K562 (cell line): ENCODE results near the gene ITSN2. TPM values are rescaled to one million over a fixed set of nuclear protein-coding genes. Genes with fewer than 3 reads are reported as not detected.

Experiments used
- TEAD1 ChIP-seq, 2 experiments: fragments of 450-650 bp in 1 of 2; sonication (generic) in 1 of 2; formaldehyde crosslinking; IDR thresholded peaks; 2 replicates each; pipeline versions ENCODE4 v1.4.0 to v1.8.0; 2020 to 2022; ENCODE audit warnings: mild to moderate bottlenecking in 2 of 2, missing genetic modification reagents in 1 of 2
- polyA plus RNA-seq, 8 experiments: library from polyadenylated mRNA; depleted of rRNA in 4 of 8; stranded (reverse) in 5 of 8; unstranded in 3 of 8; fragments of >200 nt; fragmentation: Nextera tagmentation in 2 of 8; fragmentation: Illumina TruSeq in 1 of 8; extraction: Ambion mirVana in 2 of 8; extraction: Trizol in 1 of 8; gene quantifications; 2 replicates each; pipeline versions ENCODE4 v1.2.1 to v1.2.3, GENCODE V29; 2011 to 2014; ENCODE audit warnings: inconsistent platforms in 1 of 8, missing spikeins in 1 of 8
- total RNA-seq, 7 experiments: library from RNA; depleted of rRNA in 6 of 7; stranded (reverse); fragments of >200 nt in 6 of 7; fragmentation: Illumina TruSeq in 2 of 7; extraction: Trizol in 2 of 7; gene quantifications; 2 replicates each; pipeline versions ENCODE4 v1.2.1 to v1.2.3, GENCODE V29; 2011 to 2021; ENCODE audit warnings: low replicate concordance in 1 of 7
- TF ChIP-seq, protein P1 (sequence below): fragments of 450-650 bp; IDR thresholded peaks from 2 replicates; pipeline ENCODE4 v1.6.1; 2016; ENCODE audit warnings: mild to moderate bottlenecking, moderate library complexity

Gene ITSN2
- total and polyA plus RNA-seq, 9 of the 15 experiments (the other 6 are each of a cell fraction or from before 2014, with no cell fraction given): 6.6 to 19.9 (median 15.2) TPM

DNA sequence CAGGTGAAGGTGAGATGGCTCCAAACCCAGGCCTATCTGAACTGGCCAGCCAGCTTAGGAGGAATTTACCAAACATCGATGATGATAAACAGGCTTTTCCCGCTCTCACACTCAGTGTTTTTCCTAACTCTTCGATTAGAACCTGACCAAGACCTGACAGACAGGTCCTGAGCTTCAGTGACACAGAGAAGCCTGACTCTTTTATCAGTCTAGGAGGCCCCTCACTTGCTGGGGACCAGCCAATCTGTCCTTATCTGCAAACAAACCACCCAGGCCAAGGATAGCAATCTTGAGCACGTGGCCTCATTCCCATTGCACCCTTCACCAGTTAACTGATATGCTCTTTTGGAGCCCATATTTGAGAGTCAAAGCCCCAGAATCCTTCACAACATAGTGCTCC, 1.9 kb upstream of the ITSN2 start (continued):
- TF ChIP-seq, protein P1, sequence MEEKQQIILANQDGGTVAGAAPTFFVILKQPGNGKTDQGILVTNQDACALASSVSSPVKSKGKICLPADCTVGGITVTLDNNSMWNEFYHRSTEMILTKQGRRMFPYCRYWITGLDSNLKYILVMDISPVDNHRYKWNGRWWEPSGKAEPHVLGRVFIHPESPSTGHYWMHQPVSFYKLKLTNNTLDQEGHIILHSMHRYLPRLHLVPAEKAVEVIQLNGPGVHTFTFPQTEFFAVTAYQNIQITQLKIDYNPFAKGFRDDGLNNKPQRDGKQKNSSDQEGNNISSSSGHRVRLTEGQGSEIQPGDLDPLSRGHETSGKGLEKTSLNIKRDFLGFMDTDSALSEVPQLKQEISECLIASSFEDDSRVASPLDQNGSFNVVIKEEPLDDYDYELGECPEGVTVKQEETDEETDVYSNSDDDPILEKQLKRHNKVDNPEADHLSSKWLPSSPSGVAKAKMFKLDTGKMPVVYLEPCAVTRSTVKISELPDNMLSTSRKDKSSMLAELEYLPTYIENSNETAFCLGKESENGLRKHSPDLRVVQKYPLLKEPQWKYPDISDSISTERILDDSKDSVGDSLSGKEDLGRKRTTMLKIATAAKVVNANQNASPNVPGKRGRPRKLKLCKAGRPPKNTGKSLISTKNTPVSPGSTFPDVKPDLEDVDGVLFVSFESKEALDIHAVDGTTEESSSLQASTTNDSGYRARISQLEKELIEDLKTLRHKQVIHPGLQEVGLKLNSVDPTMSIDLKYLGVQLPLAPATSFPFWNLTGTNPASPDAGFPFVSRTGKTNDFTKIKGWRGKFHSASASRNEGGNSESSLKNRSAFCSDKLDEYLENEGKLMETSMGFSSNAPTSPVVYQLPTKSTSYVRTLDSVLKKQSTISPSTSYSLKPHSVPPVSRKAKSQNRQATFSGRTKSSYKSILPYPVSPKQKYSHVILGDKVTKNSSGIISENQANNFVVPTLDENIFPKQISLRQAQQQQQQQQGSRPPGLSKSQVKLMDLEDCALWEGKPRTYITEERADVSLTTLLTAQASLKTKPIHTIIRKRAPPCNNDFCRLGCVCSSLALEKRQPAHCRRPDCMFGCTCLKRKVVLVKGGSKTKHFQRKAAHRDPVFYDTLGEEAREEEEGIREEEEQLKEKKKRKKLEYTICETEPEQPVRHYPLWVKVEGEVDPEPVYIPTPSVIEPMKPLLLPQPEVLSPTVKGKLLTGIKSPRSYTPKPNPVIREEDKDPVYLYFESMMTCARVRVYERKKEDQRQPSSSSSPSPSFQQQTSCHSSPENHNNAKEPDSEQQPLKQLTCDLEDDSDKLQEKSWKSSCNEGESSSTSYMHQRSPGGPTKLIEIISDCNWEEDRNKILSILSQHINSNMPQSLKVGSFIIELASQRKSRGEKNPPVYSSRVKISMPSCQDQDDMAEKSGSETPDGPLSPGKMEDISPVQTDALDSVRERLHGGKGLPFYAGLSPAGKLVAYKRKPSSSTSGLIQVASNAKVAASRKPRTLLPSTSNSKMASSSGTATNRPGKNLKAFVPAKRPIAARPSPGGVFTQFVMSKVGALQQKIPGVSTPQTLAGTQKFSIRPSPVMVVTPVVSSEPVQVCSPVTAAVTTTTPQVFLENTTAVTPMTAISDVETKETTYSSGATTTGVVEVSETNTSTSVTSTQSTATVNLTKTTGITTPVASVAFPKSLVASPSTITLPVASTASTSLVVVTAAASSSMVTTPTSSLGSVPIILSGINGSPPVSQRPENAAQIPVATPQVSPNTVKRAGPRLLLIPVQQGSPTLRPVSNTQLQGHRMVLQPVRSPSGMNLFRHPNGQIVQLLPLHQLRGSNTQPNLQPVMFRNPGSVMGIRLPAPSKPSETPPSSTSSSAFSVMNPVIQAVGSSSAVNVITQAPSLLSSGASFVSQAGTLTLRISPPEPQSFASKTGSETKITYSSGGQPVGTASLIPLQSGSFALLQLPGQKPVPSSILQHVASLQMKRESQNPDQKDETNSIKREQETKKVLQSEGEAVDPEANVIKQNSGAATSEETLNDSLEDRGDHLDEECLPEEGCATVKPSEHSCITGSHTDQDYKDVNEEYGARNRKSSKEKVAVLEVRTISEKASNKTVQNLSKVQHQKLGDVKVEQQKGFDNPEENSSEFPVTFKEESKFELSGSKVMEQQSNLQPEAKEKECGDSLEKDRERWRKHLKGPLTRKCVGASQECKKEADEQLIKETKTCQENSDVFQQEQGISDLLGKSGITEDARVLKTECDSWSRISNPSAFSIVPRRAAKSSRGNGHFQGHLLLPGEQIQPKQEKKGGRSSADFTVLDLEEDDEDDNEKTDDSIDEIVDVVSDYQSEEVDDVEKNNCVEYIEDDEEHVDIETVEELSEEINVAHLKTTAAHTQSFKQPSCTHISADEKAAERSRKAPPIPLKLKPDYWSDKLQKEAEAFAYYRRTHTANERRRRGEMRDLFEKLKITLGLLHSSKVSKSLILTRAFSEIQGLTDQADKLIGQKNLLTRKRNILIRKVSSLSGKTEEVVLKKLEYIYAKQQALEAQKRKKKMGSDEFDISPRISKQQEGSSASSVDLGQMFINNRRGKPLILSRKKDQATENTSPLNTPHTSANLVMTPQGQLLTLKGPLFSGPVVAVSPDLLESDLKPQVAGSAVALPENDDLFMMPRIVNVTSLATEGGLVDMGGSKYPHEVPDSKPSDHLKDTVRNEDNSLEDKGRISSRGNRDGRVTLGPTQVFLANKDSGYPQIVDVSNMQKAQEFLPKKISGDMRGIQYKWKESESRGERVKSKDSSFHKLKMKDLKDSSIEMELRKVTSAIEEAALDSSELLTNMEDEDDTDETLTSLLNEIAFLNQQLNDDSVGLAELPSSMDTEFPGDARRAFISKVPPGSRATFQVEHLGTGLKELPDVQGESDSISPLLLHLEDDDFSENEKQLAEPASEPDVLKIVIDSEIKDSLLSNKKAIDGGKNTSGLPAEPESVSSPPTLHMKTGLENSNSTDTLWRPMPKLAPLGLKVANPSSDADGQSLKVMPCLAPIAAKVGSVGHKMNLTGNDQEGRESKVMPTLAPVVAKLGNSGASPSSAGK: peak; percentile 29; the same call in 1 of the 2 replicates
- 0 out of 4 replicates have a peak, but pooled peaks of 1 of the 2 experiments have one; percentile 23 for TF ChIP-seq TEAD1 (CRISPR knock-in tag; IDR thresholded peaks at IDR 0.05)
